ENCODE data around the gene KCNC3. TPM values are rescaled to one million over a fixed set of nuclear protein-coding genes. Genes with fewer than 3 reads are reported as not detected.
"Not testable (repeated sequence)": the region's sequence is repeated elsewhere in the genome, so short reads cannot be mapped to it uniquely, and the experiment has no call there.

KCNC3 gene
- total RNA-seq, 4 donors from 2014 or later: 0.27 to 0.64 (median 0.49) TPM

GRCh38 chr19:50357178-50358100, 28.3 kb upstream of the KCNC3 start:
- H3K27me3 ChIP-seq: no peaks in the 10 kb centered on the region
- H3K4me1 ChIP-seq: peaks cover 0 to 11% (median 9%) of the 10 kb centered on the region in 4 donors
- TF ChIP-seq POLR2AphosphoS5 (IDR thresholded peaks at IDR 0.05) (peak in 1 of 3 donors; percentile 44), POLR2A (IDR thresholded peaks at IDR 0.05) (peak; percentile 14), EP300 (IDR thresholded peaks at IDR 0.05; ENCODE audit: low read depth) (no peak)
- TF ChIP-seq, protein P1, sequence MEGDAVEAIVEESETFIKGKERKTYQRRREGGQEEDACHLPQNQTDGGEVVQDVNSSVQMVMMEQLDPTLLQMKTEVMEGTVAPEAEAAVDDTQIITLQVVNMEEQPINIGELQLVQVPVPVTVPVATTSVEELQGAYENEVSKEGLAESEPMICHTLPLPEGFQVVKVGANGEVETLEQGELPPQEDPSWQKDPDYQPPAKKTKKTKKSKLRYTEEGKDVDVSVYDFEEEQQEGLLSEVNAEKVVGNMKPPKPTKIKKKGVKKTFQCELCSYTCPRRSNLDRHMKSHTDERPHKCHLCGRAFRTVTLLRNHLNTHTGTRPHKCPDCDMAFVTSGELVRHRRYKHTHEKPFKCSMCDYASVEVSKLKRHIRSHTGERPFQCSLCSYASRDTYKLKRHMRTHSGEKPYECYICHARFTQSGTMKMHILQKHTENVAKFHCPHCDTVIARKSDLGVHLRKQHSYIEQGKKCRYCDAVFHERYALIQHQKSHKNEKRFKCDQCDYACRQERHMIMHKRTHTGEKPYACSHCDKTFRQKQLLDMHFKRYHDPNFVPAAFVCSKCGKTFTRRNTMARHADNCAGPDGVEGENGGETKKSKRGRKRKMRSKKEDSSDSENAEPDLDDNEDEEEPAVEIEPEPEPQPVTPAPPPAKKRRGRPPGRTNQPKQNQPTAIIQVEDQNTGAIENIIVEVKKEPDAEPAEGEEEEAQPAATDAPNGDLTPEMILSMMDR (IDR thresholded peaks at IDR 0.05): peak; percentile 88 to 93 (median 92)
- 19% methylated on average over 54 of the region's 54 CpGs; no CpG with 5 or more reads in 1 of the 2 donors for WGBS, 2 donors (ENCODE audit: low coverage in 1 of 2)
- no peaks in the 10 kb centered on the region for H3K36me3 ChIP-seq
- peak; percentile 79 for DNase-seq
- peak overlapping the region; percentile 79 to 84 (median 81) for H3K27ac ChIP-seq
- in situ Hi-C loops (cut with MboI; ENCODE audit: low pct_ligation_motif_present in 1 of 4, low pct_unique_long_range_greater_than_20kb in 1 of 4, low sequenced_read_pairs in 3 of 4) (loop anchor here (10.0 to 25.0 kb wide), 2 partner anchors 105 to 427 kb away; no protein-coding TSS in a partner anchor), intact Hi-C loops (cut with DNase I; ENCODE audit: low total_unique reads) (no loop called here)
- H3K4me3 ChIP-seq: peak overlapping the region in 3 of 4 donors; percentile 13 to 52 (median 34)
- H3K9me3 ChIP-seq: no peaks in the 10 kb centered on the region

DNA sequence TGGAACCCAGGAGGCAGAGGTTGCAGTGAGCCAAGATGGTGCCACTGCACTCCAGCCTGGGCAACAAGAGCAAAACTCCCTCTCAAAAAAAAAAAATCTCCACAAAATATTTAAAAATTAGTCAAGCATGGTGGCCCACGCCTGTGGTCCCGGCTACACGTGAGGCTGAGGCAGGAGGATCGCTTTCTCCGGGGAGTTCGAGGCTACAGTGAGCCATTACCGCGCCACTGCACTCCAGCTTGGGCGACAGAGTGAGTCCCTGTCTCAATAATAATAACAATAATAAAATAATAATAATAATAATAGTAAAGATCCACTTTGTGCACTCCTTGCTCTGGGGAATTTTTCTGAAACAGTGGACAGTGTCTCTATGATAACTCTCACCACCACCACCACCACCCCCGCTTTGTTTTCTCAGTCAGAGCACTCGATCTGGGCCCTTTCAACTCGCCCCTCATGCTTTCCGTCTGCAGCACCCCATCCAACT, 27.6 kb upstream of the KCNC3 start:
- peaks cover 0 to 11% (median 9%) of the 10 kb centered on the region in 4 donors for H3K4me1 ChIP-seq
- TF ChIP-seq POLR2AphosphoS5 (IDR thresholded peaks at IDR 0.05) (no peak), POLR2A (IDR thresholded peaks at IDR 0.05) (no peak), EP300 (IDR thresholded peaks at IDR 0.05; ENCODE audit: low read depth) (no peak)
- TF ChIP-seq, protein P1 (IDR thresholded peaks at IDR 0.05): no peak
- no peak for DNase-seq
- peak overlapping the region in 1 of 4 donors; percentile 34 for H3K4me3 ChIP-seq
- in situ Hi-C loops (cut with MboI; ENCODE audit: low pct_ligation_motif_present in 1 of 4, low pct_unique_long_range_greater_than_20kb in 1 of 4, low sequenced_read_pairs in 3 of 4): loop anchor here (10.0 to 25.0 kb wide), 2 partner anchors 106 to 428 kb away; no protein-coding TSS in a partner anchor
- intact Hi-C loops (cut with DNase I; ENCODE audit: low total_unique reads): no loop called here
- no peaks in the 10 kb centered on the region for H3K27me3 ChIP-seq
- no peaks in the 10 kb centered on the region for H3K9me3 ChIP-seq
- peak overlapping the region in 1 of 4 donors; percentile 84 for H3K27ac ChIP-seq
- WGBS, 2 donors (ENCODE audit: low coverage in 1 of 2): 38% methylated on average over 9 to 13 of the region's 13 CpGs
- no peaks in the 10 kb centered on the region for H3K36me3 ChIP-seq

DNA sequence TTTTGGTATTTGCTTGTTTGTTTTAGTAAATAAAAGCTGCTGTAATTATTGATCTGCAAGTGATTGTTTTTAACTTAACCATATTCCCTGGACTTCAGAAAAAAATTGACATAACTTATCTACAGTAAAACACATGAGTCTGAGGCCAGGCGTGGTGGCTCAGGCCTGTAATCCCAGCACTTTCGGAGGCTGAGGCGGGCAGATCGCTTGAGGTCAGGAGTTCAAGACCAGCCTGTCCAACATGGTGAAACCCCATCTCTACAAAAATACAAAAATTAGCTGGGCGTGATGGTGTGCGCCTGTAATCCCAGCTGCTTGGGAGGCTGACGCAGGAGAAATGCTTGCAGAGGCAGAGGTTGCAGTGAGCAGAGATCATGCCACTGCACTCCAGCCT, 24.3 kb upstream of the KCNC3 start:
- 90 to 98% methylated on average over 2 to 7 of the region's 7 CpGs for WGBS, 2 donors (ENCODE audit: low coverage in 1 of 2)
- H3K27ac ChIP-seq; H3K36me3 ChIP-seq; DNase-seq; H3K4me3 ChIP-seq; intact Hi-C loops (cut with DNase I; ENCODE audit: low total_unique reads); H3K27me3 ChIP-seq; H3K9me3 ChIP-seq: not testable (repeated sequence)
- peaks cover 0 to 10% (median 8%) of the 10 kb centered on the region in 4 donors for H3K4me1 ChIP-seq
- in situ Hi-C loops (cut with MboI; ENCODE audit: low pct_ligation_motif_present in 1 of 4, low pct_unique_long_range_greater_than_20kb in 1 of 4, low sequenced_read_pairs in 3 of 4): loop anchor here (10.0 to 25.0 kb wide), 2 partner anchors 109 to 431 kb away; no protein-coding TSS in a partner anchor

- TF ChIP-seq EP300 (IDR thresholded peaks at IDR 0.05; ENCODE audit: low read depth) (no peak), POLR2A (IDR thresholded peaks at IDR 0.05) (no peak), POLR2AphosphoS5 (IDR thresholded peaks at IDR 0.05) (no peak)
- TF ChIP-seq, protein P1 (IDR thresholded peaks at IDR 0.05): no peak
- intact Hi-C loops (cut with DNase I; ENCODE audit: low total_unique reads) (no loop called here), in situ Hi-C loops (cut with MboI; ENCODE audit: low pct_ligation_motif_present in 1 of 4, low pct_unique_long_range_greater_than_20kb in 1 of 4, low sequenced_read_pairs in 3 of 4) (loop anchor here (10.0 to 25.0 kb wide), 2 partner anchors 110 to 433 kb away; no protein-coding TSS in a partner anchor)
- no peak for DNase-seq
- no peaks in the 10 kb centered on the region for H3K36me3 ChIP-seq
- no peaks in the 10 kb centered on the region for H3K9me3 ChIP-seq
- H3K4me1 ChIP-seq: peaks cover 0 to 4% (median under 1%) of the 10 kb centered on the region in 4 donors
- no peak overlapping the region for H3K4me3 ChIP-seq
- H3K27ac ChIP-seq: no peak overlapping the region
- no peaks in the 10 kb centered on the region for H3K27me3 ChIP-seq
- 50 to 77% methylated on average over 1 to 4 of the region's 4 CpGs for WGBS, 2 donors (ENCODE audit: low coverage in 1 of 2)
These were observed 23.1 kb upstream of the KCNC3 start for GRCh38 chr19:50352242-50352641.

All from transverse colon (tissue), 4 donors.